ENCODE measurements around the gene SLC23A2.
"Not testable (repeated sequence)": the region's sequence is repeated elsewhere in the genome, so short reads cannot be mapped to it uniquely, and the experiment has no call there.

The SLC23A2 gene

DNA sequence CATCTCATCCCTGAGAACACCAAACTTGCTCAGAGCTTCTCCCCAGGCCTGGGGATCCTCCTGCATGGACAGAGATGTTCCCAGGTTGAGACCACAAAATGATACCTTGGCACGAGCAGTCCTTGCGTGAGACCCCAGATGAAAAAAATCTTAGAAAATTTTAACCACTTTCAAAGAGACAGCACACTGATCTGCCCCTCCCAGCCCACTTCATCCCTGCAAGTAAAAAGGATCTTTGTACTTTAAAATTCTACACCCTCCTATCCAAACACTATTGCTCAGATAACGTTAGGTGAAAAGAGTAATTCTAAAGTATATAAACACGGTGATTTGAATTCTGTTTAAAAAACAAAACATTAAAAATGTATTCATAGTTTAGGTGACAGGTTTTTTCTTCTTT is 98.5 kb downstream of the SLC23A2 start:
- DNase-seq (ENCODE audit: low read depth in 2 of 2) = no peak

DNA sequence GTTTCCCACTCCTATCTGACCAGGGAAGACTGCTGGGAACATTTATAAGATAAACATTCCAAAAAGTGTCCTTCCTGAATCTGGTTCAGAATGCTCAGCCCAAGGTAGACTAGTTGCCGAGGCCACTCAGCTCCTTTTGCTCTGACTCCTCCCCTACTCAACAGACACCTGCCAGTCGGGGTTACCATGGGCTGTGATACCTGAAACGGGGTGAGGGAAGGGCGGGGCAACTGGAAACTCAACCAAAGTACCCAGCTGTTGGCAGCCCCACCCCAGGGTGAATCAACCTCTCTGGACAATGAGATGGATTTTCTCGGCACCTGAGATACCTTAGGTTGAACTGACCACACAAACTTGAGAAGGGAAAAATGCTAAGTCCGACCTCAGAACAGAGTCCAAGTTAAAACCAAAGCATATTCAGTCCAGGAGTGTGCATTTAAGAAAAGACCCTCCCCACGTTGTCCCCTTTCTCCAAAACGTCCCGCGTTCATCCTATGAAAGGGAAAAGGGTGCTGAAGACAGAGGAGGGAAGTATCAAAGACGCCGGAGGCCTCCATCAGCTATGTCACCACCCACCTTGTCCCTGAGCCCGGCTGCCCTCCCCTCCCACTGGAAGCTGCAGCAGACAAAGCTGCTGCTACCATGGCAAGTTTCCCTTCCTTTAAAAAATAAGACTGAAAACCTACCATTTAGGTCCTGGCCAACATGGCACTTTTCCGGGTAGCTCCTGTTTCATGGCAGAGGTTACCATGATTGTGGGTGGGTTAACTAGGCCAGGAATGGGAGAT is 100.1 kb downstream of the SLC23A2 start:
- DNase-seq (ENCODE audit: low read depth in 2 of 2) = no peak

DNA sequence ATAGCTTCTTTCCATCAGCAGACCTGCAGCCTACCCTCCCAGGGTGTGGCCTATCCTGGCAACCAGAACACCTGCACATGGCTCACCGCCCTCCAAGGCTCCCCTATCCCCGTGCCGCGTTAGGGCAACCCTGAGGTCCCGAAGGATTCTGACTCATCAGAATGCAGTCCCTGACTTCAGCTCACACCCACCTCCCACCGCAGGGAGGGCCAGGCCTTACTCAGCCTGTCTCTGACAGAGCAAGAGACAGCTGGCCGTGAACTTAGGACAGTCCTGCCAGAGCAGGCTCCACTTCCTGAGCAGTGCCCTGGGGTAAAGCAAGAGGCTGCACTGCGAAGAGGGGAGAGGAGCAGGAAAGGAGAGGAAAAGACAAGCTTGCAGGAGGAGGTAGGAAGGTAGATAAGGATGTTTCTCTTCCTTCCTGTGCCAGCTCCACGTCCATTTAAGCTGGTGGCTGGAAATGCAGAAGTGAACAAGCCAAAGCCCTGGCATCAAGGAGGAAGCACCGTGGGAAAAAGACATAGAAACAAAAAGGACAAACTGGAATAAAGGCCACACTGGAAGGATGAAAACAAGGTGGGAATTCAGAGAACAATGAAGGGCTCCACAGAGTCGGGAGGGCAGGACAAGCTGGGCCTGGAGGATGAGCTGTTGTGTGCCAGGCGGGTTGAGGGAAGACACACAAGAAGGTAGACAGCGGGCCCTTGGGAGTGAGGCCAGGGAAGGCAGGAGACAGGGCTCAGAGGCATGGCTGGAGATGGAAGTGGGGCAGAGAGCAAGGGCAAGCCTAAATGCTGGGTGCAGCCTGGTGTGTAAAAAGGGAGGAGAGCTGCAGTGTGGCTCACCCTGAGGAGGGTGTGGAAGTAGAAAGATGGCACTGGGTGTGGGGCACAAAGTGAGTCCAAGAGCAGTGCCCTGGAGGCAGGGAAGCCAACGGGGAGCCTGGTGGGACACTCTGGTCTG is 102.7 kb downstream of the SLC23A2 start:
- DNase-seq (ENCODE audit: low read depth in 2 of 2) = no peak

DNA sequence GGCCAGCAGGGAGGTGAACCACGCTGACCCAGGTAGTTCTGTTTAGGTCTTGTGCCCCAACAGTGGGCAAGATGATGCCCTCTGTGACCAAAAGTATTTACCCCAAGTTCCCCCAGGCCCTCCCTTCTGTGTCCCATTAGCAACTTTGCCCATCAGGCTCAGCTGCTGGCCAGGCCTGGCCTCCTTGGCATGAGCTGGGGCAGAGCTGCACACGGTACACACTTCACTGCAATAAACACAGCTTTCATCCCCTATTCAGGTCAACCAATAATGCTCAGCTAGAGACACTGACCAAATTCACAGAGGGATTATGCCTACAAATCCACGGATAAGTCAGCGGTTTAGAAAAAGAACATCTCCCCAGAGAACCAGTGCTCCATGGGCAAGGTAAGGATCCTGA is 103.7 kb downstream of the SLC23A2 start:
- DNase-seq (ENCODE audit: low read depth in 2 of 2) = no peak

DNA sequence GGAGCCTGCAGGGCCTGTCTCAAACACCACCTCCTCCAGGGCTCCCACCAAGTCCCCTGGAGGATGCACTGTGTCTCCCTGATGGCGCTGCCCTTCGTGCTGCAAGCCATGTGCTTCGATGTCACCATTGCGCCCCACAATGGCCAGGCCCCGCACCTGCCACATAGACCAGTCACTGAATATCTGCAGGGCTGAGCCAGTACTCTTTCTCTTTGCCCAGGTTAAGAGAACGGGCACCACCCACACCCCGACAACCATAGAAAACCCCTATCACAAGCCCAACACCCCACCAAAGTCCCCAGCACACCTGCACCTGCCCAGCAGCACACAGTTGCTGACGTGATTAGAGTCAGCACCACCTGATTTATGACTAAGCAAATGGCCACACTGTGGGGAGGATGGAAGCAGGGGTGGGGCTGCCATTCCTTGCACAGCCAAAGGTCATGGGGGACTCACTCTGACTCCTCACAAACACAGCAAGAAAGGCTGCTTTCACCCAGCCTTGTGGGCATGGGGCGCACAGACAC is 104.3 kb downstream of the SLC23A2 start:
- no peak for DNase-seq (ENCODE audit: low read depth in 2 of 2)

DNA sequence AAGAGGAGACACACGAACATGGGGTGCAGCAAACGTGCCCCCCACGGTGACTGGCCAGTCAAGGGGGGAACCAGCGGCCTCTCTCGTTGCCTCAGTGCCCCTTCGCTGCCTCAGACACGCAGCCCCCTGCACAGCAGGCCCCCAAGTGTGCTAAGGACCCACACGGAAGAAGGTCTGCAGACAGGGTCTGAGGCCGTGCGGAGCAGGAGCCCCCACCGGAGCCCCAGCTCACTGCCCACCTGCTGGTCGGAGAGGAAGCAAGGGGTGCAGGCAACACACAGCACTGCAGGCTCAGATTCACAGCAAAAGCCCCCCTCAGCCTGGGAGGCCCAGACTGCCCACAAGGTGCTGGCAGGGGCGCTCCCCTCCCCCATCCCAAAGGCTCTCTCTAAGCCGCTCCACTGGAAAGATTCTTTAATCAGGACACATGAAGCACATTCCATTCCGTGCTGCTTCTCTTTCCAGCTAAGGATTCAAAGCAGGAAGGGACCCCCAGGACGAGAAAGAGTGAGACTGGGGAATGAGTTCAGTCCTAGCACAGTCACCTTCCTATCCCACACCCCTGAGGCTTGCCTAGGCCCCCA is 105.1 kb downstream of the SLC23A2 start:
- no peak for DNase-seq (ENCODE audit: low read depth in 2 of 2)

DNA sequence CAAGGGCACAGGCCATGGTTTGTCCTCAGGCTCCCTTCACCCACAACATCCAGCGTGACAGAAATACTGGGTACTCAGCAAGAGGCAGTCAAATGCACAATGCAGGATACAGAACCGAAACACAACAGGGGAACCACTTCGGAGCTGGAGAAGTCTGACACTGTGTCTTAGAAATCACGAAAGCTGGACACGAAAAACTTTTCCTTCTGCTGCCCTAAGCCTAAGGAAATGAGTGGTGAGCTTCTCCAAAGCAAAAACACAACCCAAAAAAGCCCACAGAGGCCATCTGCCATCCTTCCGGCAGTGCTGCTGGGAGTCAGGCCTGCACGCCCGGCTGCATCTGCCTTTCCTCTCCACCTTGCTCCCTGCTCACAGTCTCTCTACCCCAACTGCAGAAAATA is 106.3 kb downstream of the SLC23A2 start:
- no peak for DNase-seq (ENCODE audit: low read depth in 2 of 2)

DNA sequence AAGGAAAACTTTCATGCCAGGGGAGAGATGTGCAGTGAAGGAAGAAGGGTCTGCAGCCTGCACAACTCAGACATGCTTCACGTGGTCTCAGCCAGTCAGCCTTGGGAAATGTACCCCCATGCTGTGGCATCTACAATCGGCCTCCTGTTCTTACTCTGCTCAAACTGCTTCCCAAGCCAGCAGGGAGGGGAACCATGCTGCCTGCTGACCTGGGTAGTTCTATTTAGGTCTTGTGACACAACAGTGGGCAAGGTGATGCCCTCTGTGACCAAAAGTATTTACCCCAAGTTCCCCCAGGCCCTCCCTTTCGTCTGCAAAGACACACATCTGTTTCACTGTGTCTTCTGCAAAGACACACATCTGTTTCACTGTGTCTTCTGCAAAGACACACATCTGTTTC is 106.9 kb downstream of the SLC23A2 start:
- DNase-seq (ENCODE audit: low read depth in 2 of 2) = no peak

DNA sequence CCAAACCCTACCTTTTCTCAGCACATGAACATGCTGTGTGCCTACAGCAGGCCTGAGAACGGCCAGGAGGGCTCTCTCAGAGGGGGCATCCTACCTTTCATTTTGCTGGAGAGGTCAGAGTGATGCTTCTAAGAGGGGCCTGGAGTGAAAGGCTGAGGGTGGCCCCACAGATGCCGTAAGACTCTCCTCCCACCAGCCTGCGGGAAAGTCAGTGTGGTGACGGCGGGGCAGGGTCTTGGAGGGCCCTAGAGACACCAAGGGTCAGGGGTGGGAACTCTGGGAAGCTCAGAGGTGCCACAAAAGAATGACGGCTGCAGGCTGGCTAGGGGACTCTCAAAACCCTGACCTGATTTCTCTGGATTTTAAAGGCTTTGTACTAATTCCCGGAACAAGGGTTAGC is 107.6 kb downstream of the SLC23A2 start:
- no peak for DNase-seq (ENCODE audit: low read depth in 2 of 2)

DNA sequence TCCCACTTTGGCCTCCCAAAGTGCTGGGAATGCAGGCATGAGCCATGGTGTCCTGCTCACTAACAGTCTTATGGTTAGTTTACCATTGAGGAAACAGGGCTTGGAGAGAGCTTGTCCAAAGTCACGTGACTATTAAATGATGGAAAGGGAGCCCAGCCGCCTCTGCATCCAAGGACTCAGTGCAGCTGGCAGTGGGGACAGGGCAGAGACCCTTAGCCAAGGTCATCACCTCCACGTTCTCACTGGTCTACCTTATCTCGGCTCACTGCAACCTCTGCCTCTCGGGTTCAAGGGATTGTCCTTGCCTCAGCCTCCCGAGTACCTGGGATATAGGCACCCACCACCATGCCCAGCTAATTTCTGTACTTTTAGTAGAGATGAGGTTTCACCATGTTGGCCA is 109.3 kb downstream of the SLC23A2 start:
- DNase-seq (ENCODE audit: low read depth in 2 of 2) = no peak

DNA sequence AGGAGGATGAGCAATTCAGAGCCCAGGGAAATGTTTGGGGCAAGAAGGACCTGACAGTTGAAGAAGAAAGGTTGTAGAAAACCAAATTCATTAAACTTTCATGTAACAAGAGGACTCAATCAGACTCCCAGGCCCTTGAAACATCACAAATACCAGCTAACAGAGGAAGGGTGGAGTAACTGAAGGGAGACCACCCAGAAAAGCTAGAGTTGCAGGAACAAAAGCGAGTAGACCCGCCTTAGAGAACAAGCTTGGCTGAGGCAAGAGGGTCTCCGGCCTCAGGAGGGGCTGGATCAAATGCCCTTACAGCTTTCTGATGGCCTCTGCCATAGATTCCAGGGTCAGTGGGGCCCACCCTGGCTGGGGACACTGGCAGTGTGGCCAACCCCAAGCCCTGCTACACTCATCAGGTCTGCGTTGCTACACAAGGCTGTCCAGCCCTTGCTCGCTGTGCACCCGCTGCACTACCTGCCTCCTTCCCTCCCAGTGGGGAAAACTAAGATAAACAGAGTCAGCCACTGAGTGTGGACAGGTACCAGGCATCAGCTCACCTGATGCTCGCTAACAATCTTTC is 110.0 kb downstream of the SLC23A2 start:
- DNase-seq (ENCODE audit: low read depth in 2 of 2) = no peak

DNA sequence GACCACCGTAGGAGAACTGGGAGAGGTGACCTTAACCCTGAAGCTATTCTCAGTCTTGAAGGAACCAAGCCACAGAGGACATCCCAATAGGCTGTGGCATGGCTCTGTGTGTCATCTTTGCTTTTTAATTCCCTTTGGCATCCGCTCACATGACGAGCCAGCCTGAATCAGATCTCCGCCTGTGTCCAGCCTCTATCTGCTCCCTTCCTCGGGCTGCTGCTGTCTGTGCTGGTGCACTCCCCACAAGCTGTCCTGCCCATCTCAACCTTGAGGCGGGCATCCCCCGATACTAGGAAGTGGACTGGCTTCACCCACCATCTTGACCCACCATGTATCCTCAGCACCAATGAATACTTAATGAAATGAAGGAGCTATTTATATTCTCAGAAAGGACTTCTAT is 111.9 kb downstream of the SLC23A2 start:
- no peak for DNase-seq (ENCODE audit: low read depth in 2 of 2)

DNA sequence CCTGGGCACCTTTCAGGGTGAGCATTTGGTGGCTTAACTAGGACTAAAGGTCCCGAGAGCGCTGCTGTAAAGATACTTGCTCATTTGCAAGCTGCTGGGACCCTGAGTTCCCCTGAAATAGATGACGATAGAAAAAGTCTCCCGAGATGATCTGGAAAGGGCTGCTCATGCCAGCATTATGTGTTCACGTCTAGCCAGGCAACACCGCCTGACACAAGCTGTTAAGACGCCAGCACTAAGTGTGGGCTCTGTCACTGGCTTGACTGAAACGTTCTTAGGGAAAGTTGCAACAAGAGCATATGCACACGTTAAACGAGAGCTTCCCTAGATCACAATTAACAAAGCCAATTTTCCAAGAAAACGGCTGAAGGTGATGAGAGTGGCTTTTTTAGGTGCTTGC is 113.7 kb downstream of the SLC23A2 start:
- DNase-seq (ENCODE audit: low read depth in 2 of 2) = no peak

DNA sequence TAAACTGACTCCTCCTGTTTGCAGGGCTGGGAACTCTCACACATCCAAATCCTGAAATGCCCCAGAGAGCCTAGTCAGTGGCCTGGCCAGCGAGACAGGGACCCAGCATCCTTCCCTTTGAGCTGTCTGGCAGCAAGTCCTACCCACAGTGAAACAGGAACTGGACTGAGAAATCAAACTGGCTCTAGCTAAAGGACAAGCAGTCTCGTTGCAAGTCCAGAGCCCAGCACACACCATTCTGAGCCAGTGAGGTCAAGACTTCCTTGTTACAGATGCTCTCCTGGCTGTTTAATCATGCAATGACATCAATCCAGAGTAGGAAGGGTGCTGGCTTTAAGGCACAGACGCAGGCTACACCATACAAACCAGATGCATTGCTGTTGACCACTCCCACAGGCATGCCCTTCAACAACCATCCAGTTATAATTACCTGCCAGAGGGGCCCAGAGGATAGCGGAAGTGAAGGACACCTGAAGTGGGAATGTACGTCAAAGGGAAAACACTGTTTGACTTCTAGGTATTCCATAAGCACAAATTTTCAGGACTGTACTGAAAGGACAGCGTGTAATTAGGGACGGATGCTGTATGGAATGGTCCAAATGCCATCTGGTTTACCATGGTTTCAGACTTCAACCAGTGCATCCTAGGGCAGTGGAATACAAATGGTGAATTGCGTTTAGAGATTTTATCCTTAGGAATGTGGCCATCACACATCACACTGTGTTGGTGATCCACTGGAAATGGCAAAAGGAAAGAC is 114.4 kb downstream of the SLC23A2 start:
- DNase-seq (ENCODE audit: low read depth in 2 of 2) = no peak

DNA sequence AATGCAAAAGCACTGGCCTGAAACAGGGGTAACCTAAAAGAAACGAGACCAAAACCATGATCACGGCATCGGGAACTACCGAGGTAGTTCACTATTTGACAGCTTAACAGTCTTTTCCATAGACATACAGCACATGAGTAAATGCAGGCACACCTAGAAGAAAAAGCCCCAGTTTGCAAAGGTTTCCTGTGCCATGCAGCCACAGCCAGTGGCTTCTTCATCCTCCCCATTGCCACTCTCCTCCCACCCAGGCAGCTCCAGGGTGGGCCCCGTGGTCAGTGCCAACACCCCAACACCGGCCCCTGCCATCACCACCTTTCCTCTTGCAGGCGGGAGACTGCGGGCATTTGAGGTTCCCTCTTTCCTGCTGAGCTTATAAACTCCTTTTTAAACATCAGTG is 115.4 kb downstream of the SLC23A2 start:
- DNase-seq (ENCODE audit: low read depth in 2 of 2) = no peak

DNA sequence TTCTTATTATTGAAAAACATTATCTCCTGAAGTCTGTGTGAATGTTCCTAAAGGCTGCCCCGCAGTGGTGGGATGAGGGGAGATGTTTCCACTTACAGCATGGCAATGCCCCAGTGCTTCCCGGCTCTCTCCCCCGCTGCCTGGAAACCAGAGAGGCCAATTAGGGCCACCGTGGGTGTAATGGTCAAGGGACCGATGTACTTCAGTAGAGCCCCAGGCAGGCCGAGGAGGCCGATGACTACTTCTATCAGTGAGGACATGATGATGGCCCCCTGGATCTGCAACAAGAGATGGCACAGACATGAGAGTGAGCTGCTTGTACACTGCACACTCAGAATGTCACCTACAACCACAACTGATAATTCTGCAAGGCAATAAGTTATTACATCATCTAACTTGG is 117.8 kb downstream of the SLC23A2 start:
- no peak for DNase-seq (ENCODE audit: low read depth in 2 of 2)

DNA sequence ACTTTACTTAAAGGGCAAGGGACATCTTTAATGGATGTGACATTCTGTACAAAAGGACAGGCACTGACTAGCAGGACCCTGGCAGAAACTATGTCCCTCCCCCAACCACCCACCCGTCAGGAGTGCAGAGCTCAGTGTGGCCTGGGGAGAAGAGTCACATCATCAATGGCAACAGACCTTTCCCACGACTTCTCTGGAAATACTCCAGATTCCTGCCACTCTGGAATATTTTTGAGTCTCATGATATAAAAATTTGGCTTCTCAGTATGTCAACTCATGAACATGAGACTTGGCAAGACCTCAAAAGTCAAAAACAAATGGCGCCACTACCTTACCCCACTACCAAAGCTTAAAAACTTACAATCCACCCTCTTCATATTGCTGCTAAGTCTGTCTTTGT is 118.3 kb downstream of the SLC23A2 start:
- no peak for DNase-seq (ENCODE audit: low read depth in 2 of 2)

DNA sequence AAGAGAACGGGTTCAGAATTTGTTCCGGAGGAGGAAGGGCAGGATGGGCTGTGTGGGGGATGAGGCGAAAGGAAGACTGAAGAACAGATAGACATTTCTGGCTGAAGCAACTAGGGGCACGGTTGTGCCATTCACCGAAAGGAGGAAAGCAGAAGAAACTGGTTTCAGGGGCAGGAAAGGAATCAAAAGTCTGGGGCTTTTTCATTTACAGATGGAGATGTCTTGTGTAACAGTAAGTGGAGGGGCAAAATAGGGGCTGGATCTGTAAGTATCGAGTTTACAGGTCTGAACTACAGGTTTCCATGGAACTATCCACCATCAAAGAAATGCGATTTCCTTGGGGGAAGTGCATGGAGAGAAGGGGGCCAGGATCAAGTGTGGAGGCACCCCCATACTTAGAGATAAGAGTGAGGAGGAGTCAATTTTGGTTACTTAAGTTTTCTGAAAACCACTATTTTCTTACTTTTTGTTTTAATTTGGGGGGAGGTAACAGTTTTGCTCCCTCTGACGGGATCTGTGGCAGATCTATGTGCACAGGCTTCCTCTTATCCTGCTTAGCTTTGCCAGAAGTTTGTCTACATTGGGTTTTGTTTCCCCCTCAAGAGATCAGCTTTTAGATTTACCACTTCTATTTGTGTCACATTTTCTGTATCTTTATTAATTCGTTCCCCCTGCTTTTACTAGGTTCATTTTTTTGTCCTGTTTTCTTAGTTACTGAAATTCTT is 120.1 kb downstream of the SLC23A2 start:
- no peak for DNase-seq (ENCODE audit: low read depth in 2 of 2)

DNA sequence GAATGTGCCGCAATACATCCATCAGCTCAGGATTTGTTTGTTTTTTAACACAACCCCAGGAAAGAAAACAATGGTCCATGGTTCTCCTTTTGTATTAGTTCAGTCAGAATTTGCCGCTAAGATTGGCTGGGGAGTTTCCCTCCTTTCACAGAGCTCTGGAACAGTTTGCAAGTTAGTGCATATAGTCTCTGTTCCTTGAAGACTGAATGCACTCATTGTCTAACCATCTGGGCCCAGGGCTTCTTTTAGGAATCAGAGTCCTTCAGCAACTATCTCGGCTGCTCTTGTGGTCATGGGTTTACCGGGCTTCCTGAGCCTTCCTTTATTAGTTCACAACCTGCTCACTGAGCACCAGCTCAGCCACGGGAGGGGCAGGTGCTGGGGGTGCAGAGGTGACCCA is 121.3 kb downstream of the SLC23A2 start:
- no peak for DNase-seq (ENCODE audit: low read depth in 2 of 2)

DNA sequence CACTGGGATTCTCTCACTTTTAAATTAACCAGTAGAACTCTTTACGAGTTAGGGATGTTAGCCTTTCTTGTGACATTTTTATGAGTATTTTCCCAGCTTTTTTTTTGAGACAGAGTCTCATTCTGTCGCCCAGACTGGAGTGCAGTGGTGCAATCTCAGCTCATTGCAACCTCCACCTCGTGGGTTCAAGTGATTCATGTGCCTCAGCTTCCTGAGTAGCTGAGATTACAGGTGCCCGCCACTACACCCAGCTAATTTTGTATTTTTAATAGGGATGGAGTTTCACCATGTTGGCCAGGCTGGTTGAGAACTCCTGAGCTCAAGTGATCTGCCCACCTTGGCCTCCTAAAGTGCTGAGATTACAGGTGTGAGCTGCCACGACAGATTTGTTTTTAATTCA is 123.2 kb downstream of the SLC23A2 start:
- DNase-seq (ENCODE audit: low read depth in 2 of 2) = not testable (repeated sequence)

DNA sequence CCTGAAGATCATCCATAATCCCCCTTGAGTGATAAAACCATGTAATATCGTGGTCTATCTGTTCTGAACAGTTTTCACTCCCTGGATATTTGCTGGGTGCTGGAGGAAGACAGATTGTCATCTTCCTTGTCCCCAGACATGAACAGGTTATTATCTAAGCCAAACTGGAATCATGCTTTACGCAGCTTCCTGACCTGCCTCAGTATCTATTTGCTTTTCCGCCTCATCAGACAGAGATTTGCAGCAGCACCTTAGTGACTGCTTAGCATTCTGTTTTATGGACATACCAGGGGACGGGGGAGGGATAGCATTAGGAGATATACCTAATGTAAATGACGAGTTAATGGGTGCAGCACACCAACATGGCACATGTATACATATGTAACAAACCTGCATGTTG is 124.6 kb downstream of the SLC23A2 start:
- no peak for DNase-seq (ENCODE audit: low read depth in 2 of 2)
